OCI-LY1 (cell line): ENCODE results near the gene SPRED2.

Experiments
- H2AFZ ChIP-seq: fragments of 200-600 bp; sonication (generic), shearing (Covaris generic); 2 replicates; pipeline ENCODE4 v1.6.0; 2014; ENCODE audit warnings: antibody characterized with exemption, mild to moderate bottlenecking, low read length
- H3F3A ChIP-seq: fragments of 200-600 bp; sonication (generic), shearing (Covaris generic); 2 replicates; pipeline ENCODE4 v1.6.0; 2014; ENCODE audit warnings: mild to moderate bottlenecking, antibody characterized with exemption, low read length, moderate library complexity; ENCODE audit not compliant: insufficient read depth
- H3K27ac ChIP-seq: fragments of 200-600 bp; sonication (generic); 2 replicates; pipeline ENCODE4 v1.5.1; 2014; ENCODE audit warnings: low read length, mixed run types, mild to moderate bottlenecking, low read depth; ENCODE audit not compliant: poor library complexity, severe bottlenecking
- H3K27me3 ChIP-seq: fragments of 200-600 bp; sonication (generic); 2 replicates; pipeline ENCODE4 v1.6.0; 2014; ENCODE audit warnings: antibody characterized with exemption, mild to moderate bottlenecking, low read length, moderate library complexity; ENCODE audit not compliant: insufficient read depth
- H3K36me3 ChIP-seq: fragments of 200-600 bp; sonication (generic); 2 replicates; pipeline ENCODE4 v1.6.1; 2014; ENCODE audit warnings: mild to moderate bottlenecking, antibody characterized with exemption, low read length, moderate library complexity, mixed read lengths; ENCODE audit not compliant: insufficient read depth
- H3K4me1 ChIP-seq: fragments of 200-600 bp; sonication (generic); 2 replicates; pipeline ENCODE4 v1.5.1; 2014; ENCODE audit warnings: mild to moderate bottlenecking, low read length, moderate library complexity; ENCODE audit not compliant: insufficient read depth, severe bottlenecking
- H3K4me2 ChIP-seq: fragments of 200-600 bp; sonication (generic), shearing (Covaris generic); 2 replicates; pipeline ENCODE4 v1.6.1; 2014; ENCODE audit warnings: low read length
- H3K4me3 ChIP-seq: fragments of 200-600 bp; sonication (generic); 2 replicates; pipeline ENCODE4 v1.5.1; 2014; ENCODE audit warnings: low read length, low read depth, mild to moderate bottlenecking, mixed read lengths; ENCODE audit not compliant: poor library complexity, severe bottlenecking
- H3K79me2 ChIP-seq: fragments of 200-600 bp; shearing (Covaris generic); 2 replicates; pipeline ENCODE4 v1.6.1; 2016; ENCODE audit warnings: mixed run types, low read length, mixed read lengths; ENCODE audit not compliant: insufficient read depth
- H3K9ac ChIP-seq: fragments of 200-600 bp; sonication (generic), shearing (Covaris generic); 2 replicates; pipeline ENCODE4 v1.6.1; 2014; ENCODE audit warnings: mild to moderate bottlenecking, low read length, mixed read lengths
- H3K9me2 ChIP-seq: fragments of 200-600 bp; sonication (generic), shearing (Covaris generic); 2 replicates; pipeline ENCODE4 v1.6.1; 2014; ENCODE audit warnings: low read depth, mild to moderate bottlenecking, low read length, mixed read lengths
- H3K9me3 ChIP-seq: fragments of 200-600 bp; shearing (Covaris generic); 2 replicates; pipeline ENCODE4 v1.6.1; 2014; ENCODE audit warnings: low read length, mixed read lengths
- H4K20me1 ChIP-seq: fragments of 200-600 bp; sonication (generic), shearing (Covaris generic); 2 replicates; pipeline ENCODE4 v1.6.0; 2016; ENCODE audit warnings: mild to moderate bottlenecking, low read length; ENCODE audit not compliant: insufficient read depth
- EZH2 ChIP-seq: fragments of 200-600 bp; sonication (generic), shearing (Covaris generic); IDR thresholded peaks from 2 replicates; pipeline ENCODE4 v1.8.0; 2017; ENCODE audit warnings: borderline replicate concordance, mixed run types, mild to moderate bottlenecking, antibody characterized with exemption, low read length, moderate library complexity, mixed read lengths
- TF ChIP-seq, protein P1 (sequence below): fragments of 200-600 bp; sonication (generic), shearing (Covaris generic); IDR thresholded peaks from 2 replicates; pipeline ENCODE4 v1.5.1; 2017; ENCODE audit warnings: mild to moderate bottlenecking, antibody characterized with exemption, low read length, moderate library complexity, mixed read lengths

Gene SPRED2

DNA sequence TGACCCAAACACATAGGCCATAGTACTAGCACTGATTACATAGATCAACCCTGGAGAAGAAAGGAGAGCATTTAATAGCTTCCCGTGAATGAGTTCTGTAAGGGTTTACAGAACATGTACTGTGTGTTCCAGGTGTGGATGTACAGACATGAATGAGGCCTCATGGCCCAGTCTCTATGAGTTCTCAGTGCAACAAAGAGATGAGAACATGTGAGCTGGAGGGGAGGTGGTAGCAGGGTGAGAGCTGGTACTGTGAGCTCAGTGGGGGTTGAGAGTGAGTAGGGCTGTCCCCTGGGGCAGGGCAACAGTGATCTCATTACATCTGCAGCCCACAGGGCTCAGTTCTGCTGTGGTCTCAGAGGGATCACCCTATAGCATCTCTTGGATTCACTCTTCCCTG lies 42.6 kb upstream of the SPRED2 start:
- Histone ChIP-seq H3K36me3 (no peaks in the 10 kb centered on the region; the same call in 1 of the 2 replicates), H3K27me3 (no peaks in the 10 kb centered on the region; the same call in 1 of the 2 replicates), H3K27ac (no peak overlapping the region), H3K79me2 (no peaks in the 10 kb centered on the region), H3K4me2 (no peak overlapping the region), H2AFZ (no peak overlapping the region), H3K4me1 (no peaks in the 10 kb centered on the region), H4K20me1 (no peaks in the 10 kb centered on the region), H3K4me3 (no peak overlapping the region), H3K9me3 (peaks cover 11% of the 10 kb centered on the region), H3K9me2 (no peaks in the 10 kb centered on the region), H3K9ac (no peak overlapping the region), H3F3A (no peaks in the 10 kb centered on the region)
- no peak for TF ChIP-seq EZH2
- TF ChIP-seq, protein P1, sequence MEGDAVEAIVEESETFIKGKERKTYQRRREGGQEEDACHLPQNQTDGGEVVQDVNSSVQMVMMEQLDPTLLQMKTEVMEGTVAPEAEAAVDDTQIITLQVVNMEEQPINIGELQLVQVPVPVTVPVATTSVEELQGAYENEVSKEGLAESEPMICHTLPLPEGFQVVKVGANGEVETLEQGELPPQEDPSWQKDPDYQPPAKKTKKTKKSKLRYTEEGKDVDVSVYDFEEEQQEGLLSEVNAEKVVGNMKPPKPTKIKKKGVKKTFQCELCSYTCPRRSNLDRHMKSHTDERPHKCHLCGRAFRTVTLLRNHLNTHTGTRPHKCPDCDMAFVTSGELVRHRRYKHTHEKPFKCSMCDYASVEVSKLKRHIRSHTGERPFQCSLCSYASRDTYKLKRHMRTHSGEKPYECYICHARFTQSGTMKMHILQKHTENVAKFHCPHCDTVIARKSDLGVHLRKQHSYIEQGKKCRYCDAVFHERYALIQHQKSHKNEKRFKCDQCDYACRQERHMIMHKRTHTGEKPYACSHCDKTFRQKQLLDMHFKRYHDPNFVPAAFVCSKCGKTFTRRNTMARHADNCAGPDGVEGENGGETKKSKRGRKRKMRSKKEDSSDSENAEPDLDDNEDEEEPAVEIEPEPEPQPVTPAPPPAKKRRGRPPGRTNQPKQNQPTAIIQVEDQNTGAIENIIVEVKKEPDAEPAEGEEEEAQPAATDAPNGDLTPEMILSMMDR: no peak

DNA sequence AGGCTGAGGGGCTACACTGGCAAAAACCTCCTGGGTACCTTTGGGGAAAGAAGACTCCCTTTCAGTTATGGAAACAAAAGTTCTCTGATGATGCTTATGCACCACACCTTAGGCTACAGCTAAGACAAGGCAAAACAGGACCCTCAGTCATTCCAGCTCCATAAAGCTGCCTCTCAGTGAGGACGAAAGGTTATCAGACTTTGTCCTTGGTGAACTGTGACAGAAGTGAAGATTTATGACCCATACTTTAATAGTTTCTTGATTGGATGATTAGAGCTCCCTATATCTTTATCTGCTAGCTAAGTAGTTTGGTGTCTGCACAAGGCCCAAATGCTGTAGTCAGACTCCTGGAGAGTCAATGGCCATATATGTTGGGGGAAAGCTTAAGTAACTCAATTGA lies 40.6 kb upstream of the SPRED2 start:
- Histone ChIP-seq H3K27ac (no peak overlapping the region), H3K4me1 (no peaks in the 10 kb centered on the region), H2AFZ (no peak overlapping the region), H3K9ac (no peak overlapping the region), H3K4me2 (no peak overlapping the region), H3K79me2 (no peaks in the 10 kb centered on the region), H3F3A (no peaks in the 10 kb centered on the region), H3K36me3 (no peaks in the 10 kb centered on the region; the same call in 1 of the 2 replicates), H3K9me2 (no peaks in the 10 kb centered on the region), H4K20me1 (no peaks in the 10 kb centered on the region), H3K4me3 (no peak overlapping the region), H3K27me3 (no peaks in the 10 kb centered on the region; the same call in 1 of the 2 replicates), H3K9me3 (peaks cover 11% of the 10 kb centered on the region)
- no peak for TF ChIP-seq EZH2
- TF ChIP-seq, protein P1: no peak

DNA sequence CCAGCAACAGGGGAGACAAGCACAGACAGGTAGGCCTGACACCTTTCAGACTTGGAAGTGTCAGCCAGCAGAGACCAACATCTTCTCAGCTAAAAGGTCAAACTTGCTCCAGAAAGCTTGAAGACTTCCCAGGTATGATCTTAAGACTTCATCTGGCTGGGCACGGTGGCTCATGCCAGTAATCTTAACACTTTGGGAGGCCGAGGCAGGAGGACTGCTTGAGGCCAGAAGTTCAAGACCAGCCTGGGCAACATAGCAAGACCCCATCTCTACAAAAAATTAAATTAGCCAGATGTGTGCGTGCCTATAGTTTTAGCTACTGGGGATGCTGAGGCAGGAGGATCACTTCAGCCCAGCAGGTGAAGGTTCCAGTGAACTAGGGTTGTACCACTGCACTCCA lies 39.0 kb upstream of the SPRED2 start:
- no peak overlapping the region for H3K4me3 ChIP-seq
- H3K79me2 ChIP-seq: no peaks in the 10 kb centered on the region
- H4K20me1 ChIP-seq: no peaks in the 10 kb centered on the region
- no peak overlapping the region for H3K9ac ChIP-seq
- no peaks in the 10 kb centered on the region; the same call in 1 of the 2 replicates for H3K36me3 ChIP-seq
- no peaks in the 10 kb centered on the region for H3K27me3 ChIP-seq
- H3K27ac ChIP-seq: no peak overlapping the region
- no peaks in the 10 kb centered on the region for H3F3A ChIP-seq
- H3K9me3 ChIP-seq: peaks cover 11% of the 10 kb centered on the region
- H2AFZ ChIP-seq: no peak overlapping the region
- H3K4me2 ChIP-seq: no peak overlapping the region
- TF ChIP-seq, protein P1: no peak
- TF ChIP-seq EZH2: no peak
- no peaks in the 10 kb centered on the region for H3K9me2 ChIP-seq
- no peaks in the 10 kb centered on the region for H3K4me1 ChIP-seq
